AG04450 (cell line): ENCODE results near the gene ELMOD2. TPM values are rescaled to one million over a fixed set of nuclear protein-coding genes. Genes with fewer than 3 reads are reported as not detected.

ENCODE experiments used
- CTCF ChIA-PET: fragments of 300-600, 350-600 bp; formaldehyde crosslinking; extraction: SDS; loops from one replicate; lab custom pipeline; 2022; ENCODE audit warnings: antibody characterized with exemption, inconsistent platforms; lab: Charles Lee
- POLR2A ChIA-PET: fragments of 350-600 bp; formaldehyde crosslinking; extraction: SDS; loops from one replicate; lab custom pipeline; 2021; ENCODE audit warnings: antibody characterized with exemption, inconsistent platforms; lab: Yijun Ruan, JAX
- DNase-seq: peaks from one replicate; pipeline ENCODE4 v3.0.0-alpha.2; 2011; ENCODE audit warnings: low read depth, low spot score
- H3K27ac ChIP-seq: one replicate; pipeline ENCODE4 v1.5.1; 2012; ENCODE audit warnings: low read depth, low read length, control low read depth
- H3K27me3 ChIP-seq: one replicate; pipeline ENCODE4 v1.6.0; 2012; ENCODE audit warnings: low read length; ENCODE audit not compliant: control insufficient read depth, insufficient read depth
- H3K4me3 ChIP-seq: 2 replicates; pipeline ENCODE4 v1.5.1; 2011; ENCODE audit warnings: mild to moderate bottlenecking, low read depth, low read length, control low read depth
- H3K9me3 ChIP-seq: 2 replicates; pipeline ENCODE4 v1.5.1; 2012; ENCODE audit warnings: low read length; ENCODE audit not compliant: control insufficient read depth, insufficient read depth
- polyA plus RNA-seq: library from polyadenylated mRNA; depleted of rRNA; stranded (reverse); fragments of >200 nt; gene quantifications from 2 replicates; pipeline ENCODE4 v1.2.3, GENCODE V29; 2011
- TF ChIP-seq, protein P1 (sequence below): IDR thresholded peaks from 2 replicates; pipeline ENCODE4 v1.5.1; 2011; ENCODE audit warnings: low read depth, low read length, control low read depth, inconsistent platforms

ELMOD2 gene
- polyA plus RNA-seq, 1 experiment = 29.4 TPM

DNA sequence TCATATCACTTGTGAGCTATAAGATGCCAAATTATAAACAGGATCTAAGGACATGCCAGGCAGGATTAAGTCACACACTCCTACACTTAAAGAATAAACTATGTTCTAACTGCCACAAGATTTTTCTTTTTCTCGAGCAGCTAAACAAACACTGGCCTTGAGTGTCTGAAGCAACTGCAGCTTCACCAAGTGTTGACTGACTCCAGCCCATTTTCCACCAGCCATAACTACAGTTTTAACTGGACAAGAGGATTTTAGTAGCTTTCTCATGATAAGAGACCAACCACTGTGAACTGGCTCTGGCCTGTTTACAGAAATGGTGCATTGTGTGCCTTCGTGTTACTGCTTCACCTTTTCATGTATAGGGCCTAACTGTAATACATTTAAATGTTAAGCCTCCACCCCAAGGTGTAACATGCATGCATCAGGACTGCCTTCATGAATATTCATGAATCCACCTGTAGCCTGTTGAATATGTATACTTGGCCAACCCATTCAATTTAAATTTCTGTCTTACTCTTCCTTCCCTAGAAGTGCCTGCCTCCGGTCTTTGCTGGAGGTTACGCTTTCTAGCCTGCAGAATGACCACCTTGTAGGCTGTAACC lies 34.0 kb downstream of the ELMOD2 start:
- TF ChIP-seq, protein P1, sequence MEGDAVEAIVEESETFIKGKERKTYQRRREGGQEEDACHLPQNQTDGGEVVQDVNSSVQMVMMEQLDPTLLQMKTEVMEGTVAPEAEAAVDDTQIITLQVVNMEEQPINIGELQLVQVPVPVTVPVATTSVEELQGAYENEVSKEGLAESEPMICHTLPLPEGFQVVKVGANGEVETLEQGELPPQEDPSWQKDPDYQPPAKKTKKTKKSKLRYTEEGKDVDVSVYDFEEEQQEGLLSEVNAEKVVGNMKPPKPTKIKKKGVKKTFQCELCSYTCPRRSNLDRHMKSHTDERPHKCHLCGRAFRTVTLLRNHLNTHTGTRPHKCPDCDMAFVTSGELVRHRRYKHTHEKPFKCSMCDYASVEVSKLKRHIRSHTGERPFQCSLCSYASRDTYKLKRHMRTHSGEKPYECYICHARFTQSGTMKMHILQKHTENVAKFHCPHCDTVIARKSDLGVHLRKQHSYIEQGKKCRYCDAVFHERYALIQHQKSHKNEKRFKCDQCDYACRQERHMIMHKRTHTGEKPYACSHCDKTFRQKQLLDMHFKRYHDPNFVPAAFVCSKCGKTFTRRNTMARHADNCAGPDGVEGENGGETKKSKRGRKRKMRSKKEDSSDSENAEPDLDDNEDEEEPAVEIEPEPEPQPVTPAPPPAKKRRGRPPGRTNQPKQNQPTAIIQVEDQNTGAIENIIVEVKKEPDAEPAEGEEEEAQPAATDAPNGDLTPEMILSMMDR = no peak
- no peaks in the 10 kb centered on the region for H3K27me3 ChIP-seq
- ChIA-PET POLR2A (no interaction called here), CTCF (no interaction called here)
- H3K27ac ChIP-seq = no peak overlapping the region
- no peaks in the 10 kb centered on the region for H3K9me3 ChIP-seq
- DNase-seq = no peak
- no peak overlapping the region for H3K4me3 ChIP-seq

DNA sequence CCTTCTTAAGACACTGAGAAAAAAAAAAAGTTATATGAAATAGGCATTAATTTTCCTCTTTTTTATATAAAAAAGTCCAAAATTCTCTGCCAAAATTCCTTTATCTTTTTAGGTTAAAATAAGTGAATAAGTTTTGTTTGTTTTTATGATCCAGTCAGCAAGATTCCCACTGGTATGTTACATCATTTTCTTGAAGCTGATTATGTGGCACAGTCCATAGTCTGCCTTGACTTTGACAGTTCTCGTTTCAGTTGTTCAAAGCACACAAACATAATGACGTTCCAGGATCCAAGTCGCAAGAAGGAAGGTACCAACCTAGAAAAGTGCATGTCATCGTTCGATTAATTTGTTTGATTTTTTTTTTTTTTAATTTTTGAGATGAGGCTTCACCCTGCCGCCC lies 35.7 kb downstream of the ELMOD2 start:
- ChIA-PET CTCF (no interaction called here), POLR2A (no interaction called here)
- Histone ChIP-seq H3K27me3 (peaks cover 6% of the 10 kb centered on the region), H3K4me3 (no peak overlapping the region), H3K27ac (no peak overlapping the region), H3K9me3 (no peaks in the 10 kb centered on the region)
- TF ChIP-seq, protein P1 = no peak
- no peak for DNase-seq

- ChIA-PET POLR2A (interaction anchor here (1.2 kb wide), 1 partner anchor 103 kb away, joined by 3 read pairs; no protein-coding TSS in a partner anchor), CTCF (interaction anchor here (0.6 kb wide), 2 partner anchors 51 to 237 kb away, joined by 3 read pairs; no protein-coding TSS in a partner anchor)
- H3K9me3 ChIP-seq = peaks cover 7% of the 10 kb centered on the region
- peak within 1 kb of the TSS; percentile 45 for H3K4me3 ChIP-seq
- TF ChIP-seq, protein P1 = no peak
- DNase-seq = no peak
- H3K27ac ChIP-seq = no peak within 1 kb of the TSS
- H3K27me3 ChIP-seq = peaks cover 72% of the 10 kb centered on the region
These were observed 44.7 kb downstream of the ELMOD2 start, which contains the start of gene UCP1 for GRCh38 chr4:140568507-140569306. UCP1 (minus strand) TSS chr4:140568961; CDS start chr4:140568729, 232 bp downstream.

DNA sequence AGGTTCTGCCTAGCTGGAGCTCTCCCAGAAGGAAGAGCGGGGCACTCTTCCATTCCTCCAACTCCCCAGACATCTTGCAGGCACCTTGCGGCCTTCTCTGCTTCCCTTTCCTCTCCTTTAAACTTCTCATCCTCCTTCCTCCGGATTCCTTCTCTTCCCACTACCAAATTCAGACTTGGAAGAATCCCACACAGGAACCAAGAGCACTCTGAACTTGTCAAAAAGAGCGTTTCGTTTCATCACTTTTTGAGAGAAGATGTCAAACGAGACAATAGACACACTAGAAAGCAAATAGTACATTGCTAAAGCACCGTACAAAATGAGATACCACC lies 45.3 kb downstream of the ELMOD2 start:
- no peak for DNase-seq
- H3K27me3 ChIP-seq = peaks cover 69% of the 10 kb centered on the region
- H3K27ac ChIP-seq = no peak overlapping the region
- TF ChIP-seq, protein P1 = no peak
- ChIA-PET CTCF (interaction anchor here (0.6 kb wide), 2 partner anchors 52 to 237 kb away, joined by 3 read pairs; no protein-coding TSS in a partner anchor), POLR2A (no interaction called here)
- peak overlapping the region; percentile 45; the same call in 1 of the 2 replicates for H3K4me3 ChIP-seq
- peaks cover 7% of the 10 kb centered on the region for H3K9me3 ChIP-seq

DNA sequence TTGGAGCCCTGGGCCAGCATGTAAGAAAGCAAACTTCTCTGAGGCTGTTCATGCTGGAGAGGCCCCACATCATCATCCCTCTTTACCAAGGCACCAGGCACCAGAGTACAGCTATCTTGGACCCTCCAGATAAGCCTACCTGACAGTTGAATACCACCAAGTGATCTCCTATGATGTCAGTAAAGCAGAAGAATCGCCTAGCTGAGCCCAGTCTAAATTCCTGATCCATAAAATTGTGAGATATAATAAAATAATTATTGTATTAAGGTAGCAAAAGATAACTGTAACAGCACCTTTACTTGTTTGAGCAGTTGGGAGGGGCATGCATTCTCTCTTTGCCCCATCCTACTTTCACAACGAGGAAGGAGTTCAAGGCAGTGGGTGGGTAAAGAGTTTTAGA lies 47.7 kb downstream of the ELMOD2 start:
- H3K4me3 ChIP-seq = no peak overlapping the region
- H3K27me3 ChIP-seq = peaks cover 59% of the 10 kb centered on the region
- POLR2A ChIA-PET = no interaction called here
- H3K27ac ChIP-seq = no peak overlapping the region
- TF ChIP-seq, protein P1 = no peak
- peaks cover 7% of the 10 kb centered on the region for H3K9me3 ChIP-seq
- CTCF ChIA-PET = no interaction called here
- no peak for DNase-seq
